Suprapubic skin (tissue), 3 donors: ENCODE data around the gene RPS21.

Experiments used
- CTCF ChIP-seq, 2 donors: fragments of 200-600 bp in 1 of 2; fragments of 450-650 bp in 1 of 2; sonication (generic) in 1 of 2; IDR thresholded peaks; one replicate each; pipeline ENCODE4 v1.5.1; 2016 to 2019; ENCODE audit warnings: antibody characterized with exemption in 2 of 2, mild to moderate bottlenecking in 1 of 2, moderate library complexity in 1 of 2
- POLR2A ChIP-seq, 2 donors: fragments of 450-650 bp; IDR thresholded peaks; one replicate each; pipeline ENCODE4 v1.6.1; 2017; ENCODE audit warnings: antibody characterized with exemption in 2 of 2, mild to moderate bottlenecking in 2 of 2, moderate library complexity in 2 of 2

- TF ChIP-seq CTCF (IDR thresholded peaks at IDR 0.05) = no peak
- TF ChIP-seq POLR2A (IDR thresholded peaks at IDR 0.05) = no peak
Measured at GRCh38 chr20:62410746-62411478, 24.0 kb downstream of the RPS21 start.
